DOHH2 (cell line): ENCODE measurements around the gene ECHDC1.

Experiments used
- H3F3A ChIP-seq: fragments of 200-600 bp; sonication (generic), shearing (Covaris generic); 2 replicates; pipeline ENCODE4 v1.6.0; 2016; ENCODE audit warnings: antibody characterized with exemption, mild to moderate bottlenecking; ENCODE audit not compliant: control insufficient read depth, insufficient read depth
- H3K27ac ChIP-seq: fragments of 200-600 bp; sonication (generic); 2 replicates; pipeline ENCODE4 v1.5.1; 2014; ENCODE audit warnings: low read depth, mild to moderate bottlenecking, low read length, moderate library complexity
- H3K27me3 ChIP-seq: fragments of 200-600 bp; sonication (generic); 2 replicates; pipeline ENCODE4 v1.6.1; 2014; ENCODE audit warnings: mild to moderate bottlenecking, low read length, mixed read lengths; ENCODE audit not compliant: control insufficient read depth
- H3K36me3 ChIP-seq: fragments of 200-600 bp; sonication (generic); 2 replicates; pipeline ENCODE4 v1.6.1; 2014; ENCODE audit warnings: mild to moderate bottlenecking, low read length, moderate library complexity, mixed read lengths; ENCODE audit not compliant: control insufficient read depth
- H3K4me1 ChIP-seq: fragments of 200-600 bp; sonication (generic); 2 replicates; pipeline ENCODE4 v1.6.1; 2014; ENCODE audit warnings: mild to moderate bottlenecking, low read length, mixed read lengths; ENCODE audit not compliant: control insufficient read depth
- H3K4me2 ChIP-seq: fragments of 200-600 bp; sonication (generic); 2 replicates; pipeline ENCODE4 v1.6.0; 2014; ENCODE audit warnings: mild to moderate bottlenecking, low read length, moderate library complexity
- H3K4me3 ChIP-seq: fragments of 200-600 bp; sonication (generic); 2 replicates; pipeline ENCODE4 v1.5.1; 2014; ENCODE audit warnings: mild to moderate bottlenecking, low read length, mixed read lengths
- H3K79me2 ChIP-seq: fragments of 200-600 bp; sonication (generic); 2 replicates; pipeline ENCODE4 v1.6.1; 2014; ENCODE audit warnings: mild to moderate bottlenecking, low read length, mixed read lengths; ENCODE audit not compliant: control insufficient read depth
- H3K9me2 ChIP-seq: fragments of 200-600 bp; sonication (generic); replicated peaks from 2 replicates; pipeline ENCODE4 v1.6.1; 2014; ENCODE audit warnings: mild to moderate bottlenecking, low read length, mixed read lengths; ENCODE audit not compliant: control insufficient read depth
- H3K9me3 ChIP-seq: fragments of 200-600 bp; sonication (generic); 2 replicates; pipeline ENCODE4 v1.6.1; 2014; ENCODE audit warnings: antibody characterized with exemption, low read length, mixed read lengths; ENCODE audit not compliant: control insufficient read depth, insufficient read depth
- H4K20me1 ChIP-seq: fragments of 200-600 bp; sonication (generic); 2 replicates; pipeline ENCODE4 v1.6.0; 2014; ENCODE audit warnings: low read depth, mild to moderate bottlenecking, antibody characterized with exemption, low read length, moderate library complexity; ENCODE audit not compliant: control insufficient read depth, insufficient read depth
- CTCF ChIP-seq: fragments of 200-600 bp; sonication (generic); IDR thresholded peaks from one replicate; pipeline ENCODE4 v1.5.1; 2014; ENCODE audit warnings: antibody characterized with exemption, mild to moderate bottlenecking, low read depth, low read length; ENCODE audit not compliant: poor library complexity, severe bottlenecking
- EZH2phosphoT487 ChIP-seq: fragments of 200-600 bp; sonication (generic); IDR thresholded peaks from 2 replicates; pipeline ENCODE4 v1.6.1; 2017; ENCODE audit warnings: borderline replicate concordance, mild to moderate bottlenecking, antibody characterized with exemption, low read length, moderate library complexity, mixed read lengths

Gene ECHDC1

GRCh38 chr6:127349980-127350379, 6.6 kb upstream of the ECHDC1 start:
- no peak overlapping the region for H3K4me3 ChIP-seq
- no peaks in the 10 kb centered on the region for H3K27me3 ChIP-seq
- H3K9me3 ChIP-seq = peaks cover 4% of the 10 kb centered on the region; the same call in 1 of the 2 replicates
- no peaks in the 10 kb centered on the region for H3K9me2 ChIP-seq
- H4K20me1 ChIP-seq = no peaks in the 10 kb centered on the region
- peaks cover 18% of the 10 kb centered on the region for H3K4me1 ChIP-seq
- peaks cover 17% of the 10 kb centered on the region for H3K79me2 ChIP-seq
- peaks cover 2% of the 10 kb centered on the region; the same call in 1 of the 2 replicates for H3F3A ChIP-seq
- no peak overlapping the region for H3K4me2 ChIP-seq
- no peaks in the 10 kb centered on the region for H3K36me3 ChIP-seq
- H3K27ac ChIP-seq = no peak overlapping the region
- TF ChIP-seq CTCF (no peak), EZH2phosphoT487 (no peak)

DNA sequence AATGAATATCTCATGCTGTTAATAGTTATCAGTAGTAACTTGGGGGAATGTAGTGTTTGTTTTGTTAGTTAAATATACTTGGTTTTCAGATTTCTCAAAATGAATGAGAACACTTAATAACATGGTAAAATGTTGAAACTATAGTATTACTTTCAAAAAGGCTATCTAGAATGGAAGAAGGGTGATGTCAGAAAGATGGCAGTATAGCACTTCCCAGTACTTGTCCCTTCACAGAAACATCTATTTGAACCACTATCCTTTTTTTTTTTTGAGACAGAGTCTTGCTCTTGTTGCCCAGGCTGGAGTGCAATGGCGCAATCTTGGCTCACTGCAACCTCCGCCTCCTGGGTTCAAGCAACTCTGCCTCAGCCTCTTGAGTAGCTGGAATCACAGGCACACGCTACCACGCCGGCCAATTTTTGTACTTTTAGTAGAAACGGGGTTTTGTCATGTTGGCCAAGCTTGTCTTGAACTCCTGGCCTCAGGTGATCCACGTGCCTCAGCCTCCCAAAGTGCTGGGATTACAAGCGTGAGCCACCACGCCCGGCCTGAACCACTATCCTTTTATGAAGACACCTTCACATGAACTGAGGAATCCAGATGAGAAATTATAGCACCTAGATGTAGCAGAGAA, 4.7 kb upstream of the ECHDC1 start:
- H3F3A ChIP-seq = peaks cover 2% of the 10 kb centered on the region; the same call in 1 of the 2 replicates
- H3K27me3 ChIP-seq = no peaks in the 10 kb centered on the region
- no peaks in the 10 kb centered on the region for H3K9me3 ChIP-seq
- TF ChIP-seq EZH2phosphoT487 (no peak), CTCF (no peak)
- no peak overlapping the region for H3K4me3 ChIP-seq
- no peaks in the 10 kb centered on the region for H3K9me2 ChIP-seq
- peaks cover 36% of the 10 kb centered on the region for H3K79me2 ChIP-seq
- no peaks in the 10 kb centered on the region; the same call in 1 of the 2 replicates for H3K36me3 ChIP-seq
- H3K4me1 ChIP-seq = peaks cover 27% of the 10 kb centered on the region
- no peaks in the 10 kb centered on the region for H4K20me1 ChIP-seq
- H3K4me2 ChIP-seq = no peak overlapping the region
- H3K27ac ChIP-seq = no peak overlapping the region

DNA sequence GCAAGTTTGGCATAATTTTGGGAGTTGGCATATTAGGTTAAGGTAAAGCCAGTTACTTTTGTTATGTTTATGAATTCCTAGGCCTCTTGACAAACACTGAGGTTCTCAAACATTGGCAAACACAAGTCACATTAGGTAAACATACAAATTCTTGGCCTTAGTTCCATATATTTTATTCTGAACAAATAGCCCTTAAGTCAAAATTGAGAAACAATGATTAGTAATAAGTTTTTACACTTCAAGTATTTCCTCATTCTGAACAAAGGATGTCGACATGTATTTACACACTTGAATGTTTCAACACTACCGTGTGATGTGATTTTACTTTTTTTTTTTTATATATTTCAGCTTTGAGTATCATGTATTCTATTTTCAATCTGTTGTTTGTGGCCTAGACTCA, 3.8 kb upstream of the ECHDC1 start:
- Histone ChIP-seq H3K9me2 (no peaks in the 10 kb centered on the region), H3F3A (peaks cover 8% of the 10 kb centered on the region), H3K27ac (no peak overlapping the region), H3K36me3 (peaks cover 3% of the 10 kb centered on the region; the same call in 1 of the 2 replicates), H3K79me2 (peaks cover 45% of the 10 kb centered on the region), H3K27me3 (no peaks in the 10 kb centered on the region), H3K4me3 (no peak overlapping the region), H3K4me2 (no peak overlapping the region), H4K20me1 (no peaks in the 10 kb centered on the region), H3K4me1 (peaks cover 22% of the 10 kb centered on the region), H3K9me3 (no peaks in the 10 kb centered on the region)
- TF ChIP-seq EZH2phosphoT487 (no peak), CTCF (no peak)
